Activated CD8-positive, alpha-beta T cell treated with anti-CD3 and anti-CD28 coated beads, Interleukin-2, amount 10 ng/mL, durations not matched to agents 7 days and 5 days (primary cell): ENCODE results near the gene MAPRE2. TPM values are rescaled to one million over a fixed set of nuclear protein-coding genes. Genes with fewer than 3 reads are reported as not detected.

Experiments
- ATAC-seq: fragments of 150-1000 bp; cut with Tn5 transposase; one replicate; pipeline ENCODE4 v1.10.0; 2021; ENCODE audit warnings: moderate library complexity
- CTCF ChIA-PET: fragments of 350-600 bp; sonication (Branson Sonifier 250); formaldehyde crosslinking; loops from one replicate; lab custom pipeline; 2021; ENCODE audit warnings: antibody characterized with exemption; lab: Charles Lee
- POLR2A ChIA-PET: fragments of 350-600 bp; sonication (Branson Sonifier 250); formaldehyde crosslinking; loops from one replicate; lab custom pipeline; 2021; ENCODE audit warnings: antibody characterized with exemption; lab: Charles Lee
- DNase-seq: peaks from one replicate; pipeline ENCODE4 v3.0.0-alpha.2; 2020
- H3K27ac Mint-ChIP-seq: one replicate; pipeline ENCODE4 v1.8.0; 2021; ENCODE audit warnings: mild to moderate bottlenecking, mixed read lengths
- H3K27me3 Mint-ChIP-seq: one replicate; pipeline ENCODE4 v1.8.0; 2021; ENCODE audit warnings: low read depth, mixed read lengths
- H3K36me3 Mint-ChIP-seq: one replicate; pipeline ENCODE4 v1.8.0; 2021; ENCODE audit warnings: low read depth, mixed read lengths
- H3K4me1 Mint-ChIP-seq: one replicate; pipeline ENCODE4 v1.8.0; 2021; ENCODE audit warnings: low read depth, mixed read lengths
- H3K4me3 Mint-ChIP-seq: one replicate; pipeline ENCODE4 v1.8.0; 2021; ENCODE audit warnings: mild to moderate bottlenecking, mixed read lengths
- H3K9me3 Mint-ChIP-seq: one replicate; pipeline ENCODE4 v1.8.0; 2022; ENCODE audit warnings: mixed read lengths; ENCODE audit not compliant: insufficient read depth
- total RNA-seq, 2 experiments: library from RNA; stranded (reverse); gene quantifications; one replicate each; pipeline ENCODE4 v1.2.3, GENCODE V29; 2021

The MAPRE2 gene
- total RNA-seq, 2 experiments from 2014 or later = 49.0 to 53.6 TPM

DNA sequence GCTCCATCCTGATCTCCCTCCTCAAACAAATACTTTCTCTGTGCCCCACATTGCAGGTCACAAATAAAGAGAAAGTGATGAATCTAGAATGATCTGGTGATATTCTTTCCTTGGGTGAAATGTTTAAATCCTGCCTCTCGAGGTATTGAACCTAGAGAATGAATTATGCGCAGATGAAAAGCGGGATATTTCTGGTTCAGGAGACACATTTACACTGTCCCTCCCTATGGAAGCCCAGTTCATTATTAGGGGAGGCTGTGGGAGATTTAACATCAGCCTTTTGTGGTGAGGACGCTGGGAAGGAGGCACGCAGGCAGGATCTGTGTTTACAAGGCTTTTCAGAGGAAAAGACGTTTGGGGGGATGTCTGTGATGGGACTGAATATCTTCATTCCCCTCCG, 20.6 kb downstream of the MAPRE2 start:
- ChIA-PET POLR2A (interaction anchor here (1.1 kb wide), 1 partner anchor 12 kb away, joined by 3 read pairs; no protein-coding TSS in a partner anchor), CTCF (no interaction called here)
- DNase-seq (no peak), ATAC-seq (no peak)
- Mint-ChIP-seq H3K4me3 (no peak overlapping the region), H3K9me3 (no peaks in the 10 kb centered on the region), H3K27me3 (no peaks in the 10 kb centered on the region), H3K4me1 (no peaks in the 10 kb centered on the region), H3K36me3 (peaks cover 1% of the 10 kb centered on the region), H3K27ac (no peak overlapping the region)

GRCh38 chr18:35062408-35062807, 21.2 kb downstream of the MAPRE2 start:
- no peaks in the 10 kb centered on the region for H3K36me3 Mint-ChIP-seq
- H3K4me1 Mint-ChIP-seq = no peaks in the 10 kb centered on the region
- no peak overlapping the region for H3K4me3 Mint-ChIP-seq
- no peaks in the 10 kb centered on the region for H3K27me3 Mint-ChIP-seq
- POLR2A ChIA-PET = no interaction called here
- no peaks in the 10 kb centered on the region for H3K9me3 Mint-ChIP-seq
- no peak for ATAC-seq
- no peak overlapping the region for H3K27ac Mint-ChIP-seq
- CTCF ChIA-PET = no interaction called here
- no peak for DNase-seq

DNA sequence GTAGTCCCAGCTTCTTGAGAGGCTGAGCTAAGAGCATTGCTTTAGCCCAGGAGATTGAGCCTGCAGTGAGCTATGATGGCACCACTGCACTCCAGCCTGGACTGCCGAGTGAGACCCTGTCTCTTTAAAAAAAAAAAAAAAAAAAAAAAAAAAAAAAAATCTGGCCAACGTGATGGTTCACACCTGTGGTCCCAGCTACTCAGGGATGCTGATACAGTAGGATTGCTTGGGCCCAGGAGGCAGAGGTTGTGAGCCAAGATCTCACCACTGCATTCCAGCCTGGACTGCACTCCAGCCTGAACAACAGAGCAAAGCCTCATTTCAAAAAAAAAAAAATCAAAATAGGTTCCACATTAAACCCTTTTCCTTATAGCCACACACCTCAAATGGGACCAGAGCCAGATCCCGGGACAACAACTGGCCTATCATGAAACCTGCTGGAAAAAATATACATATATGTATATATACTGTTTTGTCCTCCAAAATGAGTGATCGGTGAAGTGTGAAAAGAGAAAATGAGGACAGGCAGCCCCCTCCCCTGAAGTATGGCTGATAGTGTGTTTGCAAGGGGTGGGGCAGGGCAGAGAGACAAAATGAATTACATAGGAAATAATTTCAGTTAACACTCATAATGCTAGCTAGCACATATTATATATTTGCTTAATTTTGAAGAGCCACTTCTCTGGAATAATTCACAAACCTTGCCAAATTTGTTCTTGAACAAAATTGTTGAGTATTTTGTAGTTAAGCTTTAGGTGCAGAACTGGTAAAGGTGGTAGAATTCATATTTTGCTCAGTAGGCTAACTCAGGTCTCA, 22.9 kb downstream of the MAPRE2 start:
- Mint-ChIP-seq H3K36me3 (no peaks in the 10 kb centered on the region), H3K27ac (no peak overlapping the region), H3K4me1 (no peaks in the 10 kb centered on the region), H3K4me3 (no peak overlapping the region), H3K9me3 (no peaks in the 10 kb centered on the region), H3K27me3 (no peaks in the 10 kb centered on the region)
- ATAC-seq (no peak), DNase-seq (no peak)
- ChIA-PET POLR2A (no interaction called here), CTCF (interaction anchor here (0.8 to 1.1 kb wide), 2 partner anchors 10 to 166 kb away, joined by 3 read pairs; no protein-coding TSS in a partner anchor)

GRCh38 chr18:35067454-35067853, 26.2 kb downstream of the MAPRE2 start:
- Mint-ChIP-seq H3K27ac (no peak overlapping the region), H3K27me3 (no peaks in the 10 kb centered on the region), H3K4me3 (no peak overlapping the region), H3K4me1 (no peaks in the 10 kb centered on the region), H3K36me3 (peaks cover 14% of the 10 kb centered on the region), H3K9me3 (no peaks in the 10 kb centered on the region)
- no peak for DNase-seq
- ATAC-seq = no peak
- CTCF ChIA-PET = no interaction called here
- POLR2A ChIA-PET = no interaction called here

DNA sequence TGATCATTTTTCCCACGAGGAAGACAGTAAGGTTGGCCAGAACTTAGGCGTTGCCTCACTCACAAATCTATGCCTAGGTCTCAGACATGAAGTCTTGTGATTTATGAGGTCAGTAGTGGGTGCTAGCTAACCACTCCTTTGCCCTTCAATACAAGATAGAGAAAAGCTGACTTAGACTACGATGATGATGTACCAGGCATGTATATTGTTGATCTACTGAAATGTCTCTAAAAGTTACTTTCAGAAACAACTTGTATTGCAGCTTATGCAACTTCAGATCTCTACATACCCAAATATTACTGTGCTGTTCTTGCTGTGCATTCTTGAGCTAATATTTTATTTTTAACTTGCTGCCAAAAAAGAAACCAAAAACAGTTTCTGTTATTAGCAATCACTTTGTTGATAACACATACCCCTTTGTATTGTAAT, 30.6 kb downstream of the MAPRE2 start:
- Mint-ChIP-seq H3K36me3 (peaks cover 17% of the 10 kb centered on the region), H3K27ac (peak overlapping the region; percentile 3), H3K4me3 (no peak overlapping the region), H3K27me3 (no peaks in the 10 kb centered on the region), H3K4me1 (peaks cover 9% of the 10 kb centered on the region), H3K9me3 (no peaks in the 10 kb centered on the region)
- ATAC-seq = peak; percentile 22
- CTCF ChIA-PET = no interaction called here
- POLR2A ChIA-PET = no interaction called here
- DNase-seq = no peak

GRCh38 chr18:35072616-35073015, 31.4 kb downstream of the MAPRE2 start:
- Mint-ChIP-seq H3K9me3 (no peaks in the 10 kb centered on the region), H3K4me3 (no peak overlapping the region), H3K27ac (no peak overlapping the region), H3K4me1 (peaks cover 9% of the 10 kb centered on the region), H3K36me3 (peaks cover 18% of the 10 kb centered on the region), H3K27me3 (no peaks in the 10 kb centered on the region)
- DNase-seq (no peak), ATAC-seq (no peak)
- ChIA-PET POLR2A (no interaction called here), CTCF (interaction anchor here (0.7 to 1.6 kb wide), 3 partner anchors 12 to 201 kb away, joined by 3 to 4 read pairs (median 4); no protein-coding TSS in a partner anchor)

DNA sequence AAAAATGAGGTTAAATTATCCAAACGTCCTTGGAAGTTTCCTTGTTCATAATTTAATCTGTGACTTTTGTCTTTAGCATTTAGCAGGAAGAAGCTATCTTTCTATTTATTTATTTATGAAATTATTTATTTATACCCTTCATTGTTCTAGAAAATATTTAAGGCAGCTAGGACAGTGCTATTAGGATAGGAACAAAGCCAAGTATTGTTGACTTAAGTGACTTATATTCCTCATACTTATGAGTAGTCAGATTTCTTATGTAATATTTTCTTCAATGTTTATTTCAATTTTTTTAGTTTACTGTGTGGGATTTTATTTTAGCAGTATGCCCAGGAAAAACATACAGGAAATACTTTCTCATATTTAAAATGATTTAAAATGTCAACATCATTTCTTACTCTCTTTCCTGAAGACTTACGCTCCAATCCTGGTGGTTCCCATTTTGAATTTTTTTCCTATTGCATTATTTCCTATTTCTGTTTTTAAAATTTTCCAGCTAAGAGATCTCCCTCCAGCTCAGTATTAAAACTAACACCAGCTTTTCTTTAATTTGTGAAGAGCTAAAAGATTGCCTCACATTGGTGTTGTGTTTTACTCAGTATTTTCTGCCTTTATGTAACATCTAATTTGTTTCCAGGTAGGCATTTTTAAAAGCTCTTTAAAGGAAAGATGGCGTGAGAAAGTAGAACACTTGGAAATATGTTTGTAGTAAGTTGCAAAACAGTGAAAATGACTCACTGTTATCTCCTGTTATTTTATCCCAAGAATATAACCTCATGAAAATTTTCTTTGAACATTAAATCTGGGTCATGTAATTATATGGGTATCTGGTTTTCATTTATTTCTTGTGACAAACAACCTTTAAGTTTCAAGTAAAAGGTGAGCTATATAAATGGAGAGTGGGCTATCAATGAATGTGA, 32.2 kb downstream of the MAPRE2 start:
- no peak for DNase-seq
- Mint-ChIP-seq H3K27ac (no peak overlapping the region), H3K27me3 (no peaks in the 10 kb centered on the region), H3K36me3 (peaks cover 18% of the 10 kb centered on the region), H3K9me3 (no peaks in the 10 kb centered on the region), H3K4me3 (no peak overlapping the region), H3K4me1 (peaks cover 9% of the 10 kb centered on the region)
- POLR2A ChIA-PET = interaction anchor here (1.4 kb wide), 1 partner anchor 44 kb away, joined by 3 read pairs; no protein-coding TSS in a partner anchor
- no peak for ATAC-seq
- CTCF ChIA-PET = interaction anchor here (0.7 to 1.6 kb wide), 7 partner anchors 9 to 200 kb away, joined by 3 to 4 read pairs (median 3); no protein-coding TSS in a partner anchor

DNA sequence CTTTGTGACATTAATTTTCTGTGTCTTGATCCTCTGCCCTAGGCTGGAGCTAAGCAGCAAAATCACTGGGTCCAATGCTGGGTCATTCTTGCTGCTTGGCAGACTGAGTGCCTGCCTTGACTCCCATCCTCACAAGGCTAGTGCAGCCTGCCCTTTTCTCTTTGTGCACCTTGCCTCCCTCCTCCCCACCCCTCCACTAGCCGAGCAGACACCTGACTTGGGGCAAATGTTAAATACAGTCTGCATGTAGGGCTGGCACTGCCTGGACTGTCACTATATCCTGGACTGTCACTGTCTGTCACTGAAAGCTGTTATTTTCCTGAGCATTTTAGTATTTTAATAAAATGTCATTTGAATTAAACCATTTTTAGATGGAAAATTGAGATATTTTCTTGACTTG, 33.4 kb downstream of the MAPRE2 start:
- ATAC-seq (no peak), DNase-seq (no peak)
- Mint-ChIP-seq H3K27me3 (no peaks in the 10 kb centered on the region), H3K36me3 (peaks cover 24% of the 10 kb centered on the region), H3K4me3 (no peak overlapping the region), H3K4me1 (peaks cover 9% of the 10 kb centered on the region), H3K9me3 (no peaks in the 10 kb centered on the region), H3K27ac (no peak overlapping the region)
- ChIA-PET CTCF (interaction anchor here (1.0 to 1.2 kb wide), 2 partner anchors 28 to 68 kb away, joined by 3 read pairs; no protein-coding TSS in a partner anchor), POLR2A (interaction anchor here (1.4 kb wide), 1 partner anchor 45 kb away, joined by 3 read pairs; no protein-coding TSS in a partner anchor)

- H3K9me3 Mint-ChIP-seq = no peaks in the 10 kb centered on the region
- ATAC-seq (no peak), DNase-seq (no peak)
- no peaks in the 10 kb centered on the region for H3K27me3 Mint-ChIP-seq
- no peak overlapping the region for H3K27ac Mint-ChIP-seq
- ChIA-PET POLR2A (no interaction called here), CTCF (interaction anchor here (1.2 kb wide), 1 partner anchor 69 kb away, joined by 3 read pairs; no protein-coding TSS in a partner anchor)
- H3K4me1 Mint-ChIP-seq = peaks cover 9% of the 10 kb centered on the region
- H3K36me3 Mint-ChIP-seq = peaks cover 22% of the 10 kb centered on the region
- no peak overlapping the region for H3K4me3 Mint-ChIP-seq
Measured at GRCh38 chr18:35075132-35075531, 33.9 kb downstream of the MAPRE2 start.

DNA sequence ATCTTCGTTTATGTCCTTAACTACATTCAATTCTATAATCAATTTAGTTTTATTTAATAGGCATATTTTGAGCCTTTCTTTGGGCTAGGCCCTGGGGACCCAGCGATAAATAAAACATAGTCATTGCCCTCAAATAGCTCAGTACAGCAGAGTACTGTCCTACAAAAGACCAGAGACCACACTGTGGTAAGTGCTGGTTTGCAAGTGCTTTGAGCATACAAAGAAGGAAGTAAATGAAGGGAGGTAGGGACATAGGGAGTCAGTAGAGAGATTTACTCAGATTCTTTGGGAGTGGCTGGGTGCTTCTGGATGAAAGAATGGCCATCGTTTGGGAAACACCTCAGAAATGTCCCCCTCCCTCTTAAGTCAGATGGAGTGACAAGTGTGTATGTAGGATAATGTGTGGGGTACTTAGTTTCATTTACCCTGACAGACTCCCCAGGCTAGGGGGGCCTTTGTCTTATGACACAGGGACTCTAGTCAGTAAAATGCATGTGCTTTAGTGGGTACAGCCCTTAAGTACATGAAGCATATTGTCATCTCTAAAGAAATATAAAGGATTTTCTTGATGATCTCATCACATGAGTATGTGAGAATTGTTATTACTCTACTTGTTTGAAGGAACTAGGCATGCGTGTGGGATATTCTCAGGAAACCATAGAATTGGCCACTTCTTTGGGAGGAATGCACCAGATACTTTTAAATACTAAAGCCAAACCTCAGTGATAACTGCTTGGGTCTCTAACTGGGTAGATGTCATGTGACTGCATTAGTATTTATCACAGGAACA, 35.1 kb downstream of the MAPRE2 start:
- Mint-ChIP-seq H3K27ac (no peak overlapping the region), H3K27me3 (no peaks in the 10 kb centered on the region), H3K4me3 (no peak overlapping the region), H3K4me1 (peaks cover 9% of the 10 kb centered on the region), H3K36me3 (peaks cover 22% of the 10 kb centered on the region), H3K9me3 (no peaks in the 10 kb centered on the region)
- POLR2A ChIA-PET = no interaction called here
- no peak for ATAC-seq
- no peak for DNase-seq
- CTCF ChIA-PET = no interaction called here

- POLR2A ChIA-PET = interaction anchor here (0.7 kb wide), 1 partner anchor 176 kb away, joined by 3 read pairs; no protein-coding TSS in a partner anchor
- no peaks in the 10 kb centered on the region for H3K27me3 Mint-ChIP-seq
Measured at GRCh38 chr18:35077937-35078336, 36.7 kb downstream of the MAPRE2 start.

More at GRCh38 chr18:35077937-35078336, 36.7 kb downstream of the MAPRE2 start:
- Mint-ChIP-seq H3K27ac (no peak overlapping the region), H3K36me3 (peaks cover 20% of the 10 kb centered on the region), H3K4me3 (no peak overlapping the region), H3K4me1 (peaks cover 9% of the 10 kb centered on the region), H3K9me3 (no peaks in the 10 kb centered on the region)
- DNase-seq (no peak), ATAC-seq (no peak)
- CTCF ChIA-PET = no interaction called here
